ENCODE results near the gene ATG2A.

ATG2A gene

DNA sequence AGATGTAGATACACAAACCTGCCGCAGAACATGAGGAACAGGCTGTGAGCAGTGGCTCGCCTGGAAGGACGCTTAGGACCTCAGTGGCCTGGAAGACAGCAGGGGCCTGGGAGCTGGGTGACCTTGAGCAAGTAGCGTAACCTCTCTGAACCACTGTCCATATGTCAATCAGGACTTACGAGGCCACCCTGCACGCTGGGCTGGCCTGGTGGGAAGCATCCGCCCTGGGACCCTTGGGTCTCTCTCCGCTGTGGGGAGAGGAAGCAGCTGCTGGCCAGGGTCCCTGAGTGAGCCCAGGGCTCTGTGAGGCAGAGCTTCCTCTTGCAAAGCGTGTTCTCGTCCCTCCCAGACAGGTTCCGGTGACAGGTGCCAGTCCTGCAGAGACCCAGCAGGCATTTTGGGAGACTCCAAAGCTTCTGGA, 24.6 kb downstream of the ATG2A start:
- TF ChIP-seq, protein P1, sequence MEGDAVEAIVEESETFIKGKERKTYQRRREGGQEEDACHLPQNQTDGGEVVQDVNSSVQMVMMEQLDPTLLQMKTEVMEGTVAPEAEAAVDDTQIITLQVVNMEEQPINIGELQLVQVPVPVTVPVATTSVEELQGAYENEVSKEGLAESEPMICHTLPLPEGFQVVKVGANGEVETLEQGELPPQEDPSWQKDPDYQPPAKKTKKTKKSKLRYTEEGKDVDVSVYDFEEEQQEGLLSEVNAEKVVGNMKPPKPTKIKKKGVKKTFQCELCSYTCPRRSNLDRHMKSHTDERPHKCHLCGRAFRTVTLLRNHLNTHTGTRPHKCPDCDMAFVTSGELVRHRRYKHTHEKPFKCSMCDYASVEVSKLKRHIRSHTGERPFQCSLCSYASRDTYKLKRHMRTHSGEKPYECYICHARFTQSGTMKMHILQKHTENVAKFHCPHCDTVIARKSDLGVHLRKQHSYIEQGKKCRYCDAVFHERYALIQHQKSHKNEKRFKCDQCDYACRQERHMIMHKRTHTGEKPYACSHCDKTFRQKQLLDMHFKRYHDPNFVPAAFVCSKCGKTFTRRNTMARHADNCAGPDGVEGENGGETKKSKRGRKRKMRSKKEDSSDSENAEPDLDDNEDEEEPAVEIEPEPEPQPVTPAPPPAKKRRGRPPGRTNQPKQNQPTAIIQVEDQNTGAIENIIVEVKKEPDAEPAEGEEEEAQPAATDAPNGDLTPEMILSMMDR (IDR thresholded peaks at IDR 0.05; ENCODE audit: insufficient read depth, low read length, poor library complexity, severe bottlenecking): no peak
- H3K36me3 ChIP-seq (ENCODE audit: control insufficient read depth, insufficient read depth, low read length): peaks cover 5% of the 10 kb centered on the region
- no peak for DNase-seq (ENCODE audit: extremely low read depth, insufficient read length)
- H3K27me3 ChIP-seq (replicated peaks; ENCODE audit: control insufficient read depth, insufficient read depth, low read length): no peaks in the 10 kb centered on the region
- H3K4me3 ChIP-seq (replicated peaks; ENCODE audit: low read depth, low read length): no peak overlapping the region

DNA sequence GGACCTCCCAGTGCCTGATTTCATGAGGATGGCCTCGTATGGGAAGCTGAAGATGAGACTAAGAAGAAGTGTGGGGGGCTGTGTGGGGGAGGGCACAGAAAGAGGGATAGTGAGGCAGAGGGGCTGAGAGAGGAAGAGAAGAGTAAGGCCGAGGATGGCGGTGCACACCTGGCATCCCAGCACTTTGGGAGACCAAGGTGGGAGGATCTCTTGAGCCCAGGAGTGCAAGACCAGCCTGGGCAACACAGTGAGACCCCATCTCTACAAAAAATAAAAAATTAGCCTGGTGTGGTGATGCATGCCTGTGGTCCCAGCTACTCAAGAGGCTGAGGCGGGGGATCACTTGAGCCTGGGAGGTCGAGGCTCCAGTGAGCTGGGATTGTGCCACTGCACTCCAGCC, 25.1 kb downstream of the ATG2A start:
- TF ChIP-seq, protein P1 (IDR thresholded peaks at IDR 0.05; ENCODE audit: insufficient read depth, low read length, poor library complexity, severe bottlenecking): no peak
- H3K36me3 ChIP-seq (ENCODE audit: control insufficient read depth, insufficient read depth, low read length): peaks cover 5% of the 10 kb centered on the region
- no peaks in the 10 kb centered on the region for H3K27me3 ChIP-seq (replicated peaks; ENCODE audit: control insufficient read depth, insufficient read depth, low read length)
- DNase-seq (ENCODE audit: extremely low read depth, insufficient read length): no peak
- no peak overlapping the region for H3K4me3 ChIP-seq (replicated peaks; ENCODE audit: low read depth, low read length)

DNA sequence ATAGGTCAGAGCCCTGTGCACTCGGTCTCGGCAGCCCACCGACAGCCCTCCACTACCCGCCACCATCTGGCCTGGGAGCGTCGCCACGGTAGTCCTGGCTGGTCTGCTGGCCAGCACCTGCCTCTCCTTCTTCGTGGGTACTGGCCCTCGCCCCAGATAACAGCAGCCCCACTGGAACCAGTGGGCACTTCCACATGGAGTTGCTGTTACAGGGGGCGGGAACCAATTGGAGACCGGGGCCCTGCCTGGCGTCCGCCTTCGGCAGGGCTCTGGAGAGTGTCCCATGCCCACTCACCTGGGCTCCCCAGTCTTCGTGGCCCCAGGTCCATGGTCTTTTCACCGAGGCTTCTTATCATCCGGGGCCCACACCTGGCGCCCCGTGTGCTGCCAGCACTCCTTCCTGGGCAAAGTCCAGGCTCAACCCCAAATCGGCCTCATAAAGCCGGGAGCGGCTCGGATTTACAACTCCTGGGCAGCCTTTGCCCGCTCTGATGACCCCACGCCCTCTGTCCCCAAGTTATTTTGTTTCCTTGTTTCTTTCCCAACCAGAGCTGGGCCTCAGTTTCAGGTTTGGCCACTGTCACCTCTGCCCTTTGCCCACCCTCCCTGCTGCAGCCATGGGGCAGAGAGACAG, 25.7 kb downstream of the ATG2A start:
- DNase-seq (ENCODE audit: extremely low read depth, insufficient read length): no peak
- no peaks in the 10 kb centered on the region for H3K27me3 ChIP-seq (replicated peaks; ENCODE audit: control insufficient read depth, insufficient read depth, low read length)
- no peak overlapping the region for H3K4me3 ChIP-seq (replicated peaks; ENCODE audit: low read depth, low read length)
- TF ChIP-seq, protein P1 (IDR thresholded peaks at IDR 0.05; ENCODE audit: insufficient read depth, low read length, poor library complexity, severe bottlenecking): no peak
- H3K36me3 ChIP-seq (ENCODE audit: control insufficient read depth, insufficient read depth, low read length): peaks cover 3% of the 10 kb centered on the region

DNA sequence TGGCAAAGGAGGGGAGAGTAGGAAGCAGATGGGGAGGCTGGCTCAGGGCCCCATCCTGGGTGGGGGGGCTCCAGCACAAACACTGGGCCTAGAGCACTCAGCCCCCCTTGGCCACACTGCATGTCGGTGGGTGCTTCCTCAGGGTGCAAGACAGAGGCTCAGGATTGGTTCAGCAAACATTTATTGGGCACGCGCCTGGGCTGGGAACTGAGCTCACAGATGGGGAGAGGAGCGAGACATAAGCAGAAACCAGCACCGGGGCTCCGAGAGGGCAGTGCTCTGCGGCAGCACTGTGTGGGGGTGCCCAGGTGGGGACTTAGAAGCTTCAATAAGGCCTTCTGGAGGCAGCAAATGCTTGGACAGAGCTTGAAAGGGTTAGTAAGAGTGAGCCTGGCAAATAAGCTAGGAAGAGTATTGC, 26.5 kb downstream of the ATG2A start:
- no peaks in the 10 kb centered on the region for H3K27me3 ChIP-seq (replicated peaks; ENCODE audit: control insufficient read depth, insufficient read depth, low read length)
- DNase-seq (ENCODE audit: extremely low read depth, insufficient read length): no peak
- peaks cover 1% of the 10 kb centered on the region for H3K36me3 ChIP-seq (ENCODE audit: control insufficient read depth, insufficient read depth, low read length)
- H3K4me3 ChIP-seq (replicated peaks; ENCODE audit: low read depth, low read length): no peak overlapping the region
- TF ChIP-seq, protein P1 (IDR thresholded peaks at IDR 0.05; ENCODE audit: insufficient read depth, low read length, poor library complexity, severe bottlenecking): no peak

DNA sequence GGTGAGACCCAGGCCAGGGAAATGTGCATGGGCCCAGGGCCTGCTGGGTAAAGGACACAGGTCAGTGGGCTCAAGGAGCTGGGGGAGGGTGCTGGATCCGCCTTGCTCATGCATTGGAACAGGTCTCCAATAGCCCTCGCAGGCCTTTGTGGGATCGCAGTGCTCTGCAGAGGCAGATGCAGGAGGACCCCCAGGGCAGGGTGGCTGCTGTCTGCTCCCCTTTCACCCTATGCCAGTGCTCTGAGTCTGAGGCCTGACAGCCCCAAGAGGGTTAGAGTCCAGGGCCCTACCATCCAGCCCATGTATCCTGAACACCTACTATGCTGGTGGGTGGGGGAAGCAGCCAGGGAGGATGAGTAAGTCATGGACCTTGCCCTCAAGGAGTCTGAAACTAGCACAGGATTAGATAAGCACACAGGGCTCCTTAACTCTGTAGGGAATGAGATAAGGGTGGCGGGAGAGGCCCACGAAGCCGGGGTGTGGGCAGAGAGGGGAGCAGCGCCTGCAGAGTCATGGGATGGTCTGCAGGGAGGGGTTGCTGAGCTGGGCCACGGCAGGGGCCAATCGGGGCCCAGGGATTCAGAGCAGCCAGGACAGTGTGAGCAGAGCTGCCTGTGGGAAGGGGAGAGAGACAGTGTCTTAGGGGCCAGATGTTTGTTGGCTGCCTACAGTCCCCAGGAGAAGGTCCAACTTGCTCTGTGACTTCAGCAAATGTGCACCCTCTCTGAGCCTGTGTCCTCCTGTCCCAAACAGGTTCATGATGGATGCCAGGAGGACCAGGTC, 28.1 kb downstream of the ATG2A start:
- H3K27me3 ChIP-seq (replicated peaks; ENCODE audit: control insufficient read depth, insufficient read depth, low read length): no peaks in the 10 kb centered on the region
- H3K4me3 ChIP-seq (replicated peaks; ENCODE audit: low read depth, low read length): no peak overlapping the region
- no peak for DNase-seq (ENCODE audit: extremely low read depth, insufficient read length)
- no peaks in the 10 kb centered on the region for H3K36me3 ChIP-seq (ENCODE audit: control insufficient read depth, insufficient read depth, low read length)
- TF ChIP-seq, protein P1 (IDR thresholded peaks at IDR 0.05; ENCODE audit: insufficient read depth, low read length, poor library complexity, severe bottlenecking): no peak
